HepG2 (cell line): ENCODE data around the gene KLHL36. TPM values are rescaled to one million over a fixed set of nuclear protein-coding genes. Genes with fewer than 3 reads are reported as not detected.

Experiments used
- AKNA ChIP-seq: sonication (generic); formaldehyde crosslinking; IDR thresholded peaks from 2 replicates; pipeline ENCODE4 v1.4.0; 2020; ENCODE audit warnings: missing genetic modification reagents, borderline replicate concordance
- ATM ChIP-seq: fragments of 450-650 bp; IDR thresholded peaks from 2 replicates; pipeline ENCODE4 v1.7.1; 2017; ENCODE audit warnings: mild to moderate bottlenecking, borderline replicate concordance
- CENPBD1 ChIP-seq: sonication (generic); formaldehyde crosslinking; IDR thresholded peaks from 2 replicates; pipeline ENCODE4 v1.8.0; 2022; ENCODE audit warnings: missing genetic modification reagents, low read depth, mild to moderate bottlenecking, borderline replicate concordance
- CSRNP2 ChIP-seq: sonication (generic); formaldehyde crosslinking; conservative IDR thresholded peaks from 2 replicates; pipeline ENCODE4 v1.8.0; 2022; ENCODE audit warnings: low read depth, missing genetic modification reagents
- ESRRA ChIP-seq: sonication (generic); formaldehyde crosslinking; IDR thresholded peaks from 2 replicates; pipeline ENCODE4 v1.5.1; 2020; ENCODE audit warnings: mild to moderate bottlenecking, low read depth, missing genetic modification reagents
- GRHL1 ChIP-seq: sonication (generic); formaldehyde crosslinking; conservative IDR thresholded peaks from 2 replicates; pipeline ENCODE4 v1.8.0; 2022; ENCODE audit warnings: missing genetic modification reagents
- HNRNPK ChIP-seq: fragments of 200-400 bp; formaldehyde crosslinking; IDR thresholded peaks from 2 replicates; pipeline ENCODE4 v1.6.1; 2018; ENCODE audit warnings: low read length, low read depth, moderate library complexity, mild to moderate bottlenecking; ENCODE audit not compliant: poor library complexity, severe bottlenecking
- JARID2 ChIP-seq: sonication (generic); formaldehyde crosslinking; IDR thresholded peaks from 2 replicates; pipeline ENCODE4 v1.8.1; 2023; ENCODE audit warnings: missing genetic modification reagents, inconsistent platforms; ENCODE audit not compliant: insufficient replicate concordance
- KLF13 ChIP-seq: sonication (generic); formaldehyde crosslinking; IDR thresholded peaks from 2 replicates; pipeline ENCODE4 v1.4.0; 2020; ENCODE audit warnings: mild to moderate bottlenecking, missing genetic modification reagents
- MEIS1 ChIP-seq: sonication (generic); formaldehyde crosslinking; IDR thresholded peaks from 2 replicates; pipeline ENCODE4 v1.9.0; 2021; ENCODE audit warnings: mild to moderate bottlenecking, missing genetic modification reagents, moderate library complexity, borderline replicate concordance
- SMYD3 ChIP-seq: sonication (generic); formaldehyde crosslinking; IDR thresholded peaks from 2 replicates; pipeline ENCODE4 v1.8.1; 2023; ENCODE audit warnings: mild to moderate bottlenecking, missing genetic modification reagents
- SOX6 ChIP-seq, 2 experiments: fragments of 450-650 bp in 1 of 2; sonication (generic) in 1 of 2; formaldehyde crosslinking in 1 of 2; IDR thresholded peaks; 2 replicates each; pipeline versions ENCODE4 v1.4.0 to v1.6.1; 2017 to 2020; ENCODE audit warnings: antibody characterized with exemption in 1 of 2, mild to moderate bottlenecking in 1 of 2, missing genetic modification reagents in 1 of 2
- ZFP62 ChIP-seq: sonication (generic); formaldehyde crosslinking; IDR thresholded peaks from 2 replicates; pipeline ENCODE4 v1.4.0; 2020; ENCODE audit warnings: missing genetic modification reagents
- ZNF10 ChIP-seq: sonication (generic); formaldehyde crosslinking; IDR thresholded peaks from 2 replicates; pipeline ENCODE4 v1.4.0; 2020; ENCODE audit warnings: mild to moderate bottlenecking, low read depth, missing genetic modification reagents, borderline replicate concordance
- ZNF17 ChIP-seq: sonication (generic); formaldehyde crosslinking; IDR thresholded peaks from 2 replicates; pipeline ENCODE4 v1.5.0; 2020; ENCODE audit warnings: mild to moderate bottlenecking, missing genetic modification reagents
- ZNF280B ChIP-seq: sonication (generic); formaldehyde crosslinking; IDR thresholded peaks from 2 replicates; pipeline ENCODE4 v1.5.0; 2020; ENCODE audit warnings: missing genetic modification reagents, mild to moderate bottlenecking, borderline replicate concordance
- polyA plus RNA-seq, 8 experiments: library from polyadenylated mRNA; depleted of rRNA in 3 of 8; stranded (reverse) in 7 of 8; unstranded in 1 of 8; fragments of >200 nt; fragmentation: Illumina TruSeq in 4 of 8; extraction: Trizol in 4 of 8; gene quantifications; 2 replicates each; pipeline versions ENCODE4 v1.2.1 to v1.2.3, GENCODE V29; 2011 to 2016; ENCODE audit warnings: low read depth in 4 of 8, missing spikeins in 1 of 8, mixed read lengths in 1 of 8; ENCODE audit not compliant: insufficient read depth in 1 of 8
- total RNA-seq, 5 experiments: library from RNA; depleted of rRNA; stranded (reverse); fragments of >200 nt; fragmentation: Illumina TruSeq; extraction: Trizol; gene quantifications; 2 replicates each; pipeline ENCODE4 v1.2.3, GENCODE V29; 2016; ENCODE audit warnings: low read depth in 1 of 5

The KLHL36 gene
- total and polyA plus RNA-seq, 2 of the 13 experiments (the other 11 are each of a cell fraction or from before 2014, with no cell fraction given): 24.3 to 26.0 TPM

GRCh38 chr16:84599521-84600202 is 48.6 kb upstream of the KLHL36 start (continued):
- TF ChIP-seq GRHL1 (CRISPR knock-in tag) (no peak), HNRNPK (no peak), MEIS1 (CRISPR knock-in tag) (no peak), SMYD3 (CRISPR knock-in tag) (0 out of 2 replicates have a peak, but pooled peaks have one; percentile 39), ATM (no peak), CENPBD1 (CRISPR knock-in tag) (no peak), KLF13 (CRISPR knock-in tag) (no peak), ZNF17 (CRISPR knock-in tag) (no peak), ZFP62 (no peak), SOX6 (IDR thresholded peaks at IDR 0.05) (no peak), SOX6 (CRISPR knock-in tag; IDR thresholded peaks at IDR 0.05) (peak; percentile 78), ZNF280B (no peak), JARID2 (CRISPR knock-in tag) (no peak), CSRNP2 (no peak), AKNA (CRISPR knock-in tag) (no peak), ZNF10 (CRISPR knock-in tag) (no peak), ESRRA (CRISPR knock-in tag) (no peak)
